Vagina (tissue), 2 donors: ENCODE measurements around the gene VAMP4. TPM values are rescaled to one million over a fixed set of nuclear protein-coding genes. Genes with fewer than 3 reads are reported as not detected.

Experiments used
- DNase-seq, 2 donors: peaks; one replicate each; pipeline ENCODE4 v3.0.0-alpha.2; 2017; ENCODE audit errors: extremely low spot score in 2 of 2
- H3K27ac ChIP-seq: fragments of 200-600 bp; sonication (generic); one replicate; pipeline ENCODE4 v1.5.1; 2019
- H3K27me3 ChIP-seq: fragments of 200-600 bp; sonication (generic); one replicate; pipeline ENCODE4 v1.5.1; 2019
- H3K36me3 ChIP-seq, 2 donors: fragments of 200-600 bp; sonication (generic); one replicate each; pipeline ENCODE4 v1.5.1; 2017 to 2019
- H3K4me1 ChIP-seq: fragments of 200-600 bp; sonication (generic); one replicate; pipeline ENCODE4 v1.5.1; 2019
- H3K4me3 ChIP-seq, 2 donors: fragments of 200-600 bp; sonication (generic); 1 replicate in 1 of 2; 2 replicates in 1 of 2; pipeline ENCODE4 v1.5.1; 2016 to 2019
- H3K9me3 ChIP-seq: fragments of 200-600 bp; sonication (generic); one replicate; pipeline ENCODE4 v1.5.1; 2019
- POLR2A ChIP-seq, 2 donors: fragments of 450-650 bp; IDR thresholded peaks; one replicate each; pipeline ENCODE4 v1.6.1; 2017; ENCODE audit warnings: antibody characterized with exemption in 2 of 2, mild to moderate bottlenecking in 2 of 2, moderate library complexity in 2 of 2
- POLR2AphosphoS5 ChIP-seq, 2 donors: sonication (generic); formaldehyde crosslinking; IDR thresholded peaks; one replicate each; pipeline ENCODE4 v1.9.0; 2017; ENCODE audit warnings: antibody characterized with exemption in 2 of 2, mild to moderate bottlenecking in 2 of 2, low read depth in 1 of 2; ENCODE audit not compliant: insufficient read depth in 1 of 2
- intact Hi-C: fragments of 100-400 bp; cut with DNase I; formaldehyde crosslinking; loops from one replicate; pipeline ENCODE4 v1.15.1; 2023
- total RNA-seq: library from RNA; depleted of rRNA; stranded (reverse); fragments of >200 nt; gene quantifications from one replicate; pipeline ENCODE4 v1.2.3, GENCODE V29; 2016
- TF ChIP-seq, protein P1 (sequence below), 3 experiments: fragments of 450-650 bp in 2 of 3; fragments of 200-600 bp in 1 of 3; sonication (generic) in 1 of 3; IDR thresholded peaks; one replicate each; pipeline ENCODE4 v1.5.1; 2017 to 2019; ENCODE audit warnings: antibody characterized with exemption in 3 of 3, mild to moderate bottlenecking in 2 of 3, moderate library complexity in 2 of 3

VAMP4 gene
- total RNA-seq, 1 donor from 2014 or later = 8.1 TPM

GRCh38 chr1:171668372-171668771 is 73.5 kb downstream of the VAMP4 start:
- TF ChIP-seq POLR2AphosphoS5 (IDR thresholded peaks at IDR 0.05; ENCODE audit: insufficient read depth in 1 of 2, low read depth in 1 of 2) = no peak
- TF ChIP-seq, protein P1, sequence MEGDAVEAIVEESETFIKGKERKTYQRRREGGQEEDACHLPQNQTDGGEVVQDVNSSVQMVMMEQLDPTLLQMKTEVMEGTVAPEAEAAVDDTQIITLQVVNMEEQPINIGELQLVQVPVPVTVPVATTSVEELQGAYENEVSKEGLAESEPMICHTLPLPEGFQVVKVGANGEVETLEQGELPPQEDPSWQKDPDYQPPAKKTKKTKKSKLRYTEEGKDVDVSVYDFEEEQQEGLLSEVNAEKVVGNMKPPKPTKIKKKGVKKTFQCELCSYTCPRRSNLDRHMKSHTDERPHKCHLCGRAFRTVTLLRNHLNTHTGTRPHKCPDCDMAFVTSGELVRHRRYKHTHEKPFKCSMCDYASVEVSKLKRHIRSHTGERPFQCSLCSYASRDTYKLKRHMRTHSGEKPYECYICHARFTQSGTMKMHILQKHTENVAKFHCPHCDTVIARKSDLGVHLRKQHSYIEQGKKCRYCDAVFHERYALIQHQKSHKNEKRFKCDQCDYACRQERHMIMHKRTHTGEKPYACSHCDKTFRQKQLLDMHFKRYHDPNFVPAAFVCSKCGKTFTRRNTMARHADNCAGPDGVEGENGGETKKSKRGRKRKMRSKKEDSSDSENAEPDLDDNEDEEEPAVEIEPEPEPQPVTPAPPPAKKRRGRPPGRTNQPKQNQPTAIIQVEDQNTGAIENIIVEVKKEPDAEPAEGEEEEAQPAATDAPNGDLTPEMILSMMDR (IDR thresholded peaks at IDR 0.05) = no peak
- TF ChIP-seq POLR2A (IDR thresholded peaks at IDR 0.05) = no peak
- Histone ChIP-seq H3K36me3 (no peaks in the 10 kb centered on the region), H3K27ac (no peak overlapping the region), H3K4me3 (no peak overlapping the region), H3K4me1 (no peaks in the 10 kb centered on the region), H3K9me3 (no peaks in the 10 kb centered on the region), H3K27me3 (no peaks in the 10 kb centered on the region)
- intact Hi-C loops = no loop called here
- no peak for DNase-seq

DNA sequence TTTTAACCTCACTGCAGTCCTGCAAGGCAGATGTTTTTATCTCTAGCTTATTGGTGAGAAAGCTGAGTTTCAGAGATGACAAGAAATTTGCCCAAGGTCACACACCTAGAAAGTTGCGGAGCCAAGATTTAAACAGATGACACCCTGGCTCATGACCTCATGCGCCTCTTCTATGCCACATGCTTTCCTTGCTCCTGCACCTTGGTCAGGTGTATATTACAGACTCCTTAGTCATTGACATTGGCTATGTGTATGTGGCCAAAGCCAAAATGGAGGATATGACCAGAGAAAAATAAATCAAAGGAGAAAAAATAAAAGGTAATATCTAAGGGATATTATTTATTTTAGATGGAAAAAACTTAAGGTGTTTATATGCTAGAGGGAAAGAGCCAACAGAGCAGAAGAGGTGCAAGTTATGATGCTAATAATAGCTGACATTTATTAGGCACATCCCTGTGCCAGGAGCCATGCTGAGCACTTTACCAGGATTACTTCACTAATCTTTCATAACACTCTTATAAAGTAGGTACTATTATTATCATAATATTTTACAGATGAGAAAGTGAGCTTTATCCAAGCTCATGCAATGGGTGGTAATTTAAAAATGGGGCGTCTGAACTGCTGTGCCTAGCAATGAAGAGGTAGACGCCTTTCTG is 75.6 kb downstream of the VAMP4 start:
- Histone ChIP-seq H3K36me3 (no peaks in the 10 kb centered on the region), H3K4me1 (no peaks in the 10 kb centered on the region), H3K9me3 (no peaks in the 10 kb centered on the region), H3K4me3 (no peak overlapping the region), H3K27me3 (no peaks in the 10 kb centered on the region), H3K27ac (no peak overlapping the region)
- DNase-seq = no peak
- TF ChIP-seq POLR2AphosphoS5 (IDR thresholded peaks at IDR 0.05; ENCODE audit: insufficient read depth in 1 of 2, low read depth in 1 of 2) (no peak), POLR2A (IDR thresholded peaks at IDR 0.05) (no peak)
- TF ChIP-seq, protein P1 (IDR thresholded peaks at IDR 0.05) = no peak
- intact Hi-C loops = no loop called here

- no peak overlapping the region for H3K27ac ChIP-seq
Measured at GRCh38 chr1:171664976-171665375, 76.9 kb downstream of the VAMP4 start.

DNA sequence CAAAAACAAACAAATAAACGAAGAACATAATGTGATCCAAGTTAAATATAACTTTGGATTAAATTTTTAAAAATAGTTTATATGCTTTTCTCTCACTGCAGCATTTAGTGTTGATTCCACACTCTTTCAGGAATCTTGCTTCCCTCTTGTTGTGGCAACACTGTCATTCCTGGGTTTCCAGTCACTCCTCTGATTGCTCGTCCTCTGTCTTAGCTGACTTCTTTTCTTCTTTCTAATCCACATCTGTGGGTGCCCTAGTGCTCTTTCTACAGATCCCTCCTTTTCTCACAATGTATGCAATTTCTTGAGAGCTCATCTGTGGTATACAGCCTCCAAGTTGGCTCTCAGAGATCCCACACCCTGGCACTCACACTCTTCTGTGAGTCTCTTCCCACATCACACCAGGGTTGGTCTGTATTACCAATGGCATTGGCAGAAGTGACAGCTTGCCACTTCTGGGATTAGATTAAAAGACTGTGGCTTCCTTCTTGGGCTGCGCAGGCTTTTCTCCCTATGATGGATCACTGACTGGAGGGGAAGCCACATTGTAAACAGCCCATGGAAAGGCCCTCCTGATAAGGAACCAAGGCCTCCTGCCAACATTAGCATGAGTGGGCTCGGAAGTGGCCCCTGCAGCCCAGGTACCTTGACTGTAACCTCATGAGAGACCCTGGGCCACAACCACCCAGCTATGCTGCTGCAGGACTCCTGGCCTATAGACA is 77.8 kb downstream of the VAMP4 start:
- H3K9me3 ChIP-seq = no peaks in the 10 kb centered on the region
- no peaks in the 10 kb centered on the region for H3K4me1 ChIP-seq
- DNase-seq = no peak
- intact Hi-C loops = no loop called here
- no peaks in the 10 kb centered on the region for H3K36me3 ChIP-seq
- peak overlapping the region; percentile 51 for H3K27ac ChIP-seq
- no peak overlapping the region for H3K4me3 ChIP-seq
- H3K27me3 ChIP-seq = no peaks in the 10 kb centered on the region
- TF ChIP-seq POLR2A (IDR thresholded peaks at IDR 0.05) (no peak), POLR2AphosphoS5 (IDR thresholded peaks at IDR 0.05; ENCODE audit: insufficient read depth in 1 of 2, low read depth in 1 of 2) (no peak)
- TF ChIP-seq, protein P1 (IDR thresholded peaks at IDR 0.05) = no peak

More at GRCh38 chr1:171664976-171665375, 76.9 kb downstream of the VAMP4 start:
- Histone ChIP-seq H3K4me1 (no peaks in the 10 kb centered on the region), H3K9me3 (no peaks in the 10 kb centered on the region), H3K27me3 (no peaks in the 10 kb centered on the region), H3K4me3 (no peak overlapping the region), H3K36me3 (no peaks in the 10 kb centered on the region)
- TF ChIP-seq POLR2A (IDR thresholded peaks at IDR 0.05) = no peak
- TF ChIP-seq POLR2AphosphoS5 (IDR thresholded peaks at IDR 0.05; ENCODE audit: insufficient read depth in 1 of 2, low read depth in 1 of 2) = no peak
- TF ChIP-seq, protein P1 (IDR thresholded peaks at IDR 0.05) = no peak
- intact Hi-C loops = no loop called here
- DNase-seq = no peak
